ENCODE data around the gene HSPE1. TPM values are rescaled to one million over a fixed set of nuclear protein-coding genes. Genes with fewer than 3 reads are reported as not detected.
"Not testable (repeated sequence)": the region's sequence is repeated elsewhere in the genome, so short reads cannot be mapped to it uniquely, and the experiment has no call there.

The HSPE1 gene
- total RNA-seq, 1 experiment from 2014 or later: 278 TPM

DNA sequence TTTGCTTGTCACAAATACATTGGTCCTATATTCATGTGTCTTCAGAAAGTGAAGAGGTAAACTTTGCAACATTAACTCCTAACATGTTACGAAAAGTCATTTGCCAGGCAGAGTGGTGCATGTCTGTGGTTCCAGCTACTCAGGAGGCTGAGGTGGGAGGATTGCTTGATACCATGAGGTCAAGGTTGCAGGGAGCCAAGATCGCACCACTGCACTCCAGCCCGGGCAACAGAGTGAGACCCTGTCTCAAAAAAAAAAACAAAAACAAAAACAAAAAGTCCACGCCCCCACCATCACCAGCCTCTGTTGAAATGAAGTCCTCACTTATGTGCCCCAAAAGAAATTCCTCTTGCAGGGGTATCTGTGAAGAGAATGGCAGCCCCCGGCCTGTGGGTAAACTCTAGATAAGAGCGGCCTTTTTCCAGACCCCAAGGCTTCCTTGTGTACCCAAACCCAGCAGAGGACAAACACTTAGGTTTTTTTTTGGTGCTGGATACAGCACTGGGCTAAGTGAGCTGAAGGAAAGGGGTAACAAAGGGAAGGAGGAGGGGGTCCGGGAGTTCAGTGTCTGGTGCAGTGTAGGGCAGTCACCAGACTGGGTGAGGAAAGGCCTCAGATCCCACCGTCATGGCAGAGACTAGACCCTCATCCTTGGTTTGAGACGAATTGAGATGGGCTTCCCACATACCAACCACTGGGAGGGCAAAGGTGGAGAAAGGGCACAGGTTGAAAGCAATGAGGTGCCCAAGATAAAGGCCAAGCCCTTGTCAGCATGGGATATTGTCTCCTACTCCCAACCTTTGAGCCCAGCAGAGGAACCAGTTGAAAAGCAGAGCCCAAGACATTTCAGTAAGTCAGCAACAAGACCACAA lies 19.8 kb upstream of the HSPE1 start:
- no peak for TF ChIP-seq TCF7L2 (IDR thresholded peaks at IDR 0.05; ENCODE audit: low read depth, low read length)
- no peak for TF ChIP-seq SIN3A (IDR thresholded peaks at IDR 0.05; ENCODE audit: borderline replicate concordance, insufficient read depth, low read depth, low read length)
- TF ChIP-seq POLR2AphosphoS5 (IDR thresholded peaks at IDR 0.05; ENCODE audit: low read depth, low read length): no peak
- TF ChIP-seq, protein P1, sequence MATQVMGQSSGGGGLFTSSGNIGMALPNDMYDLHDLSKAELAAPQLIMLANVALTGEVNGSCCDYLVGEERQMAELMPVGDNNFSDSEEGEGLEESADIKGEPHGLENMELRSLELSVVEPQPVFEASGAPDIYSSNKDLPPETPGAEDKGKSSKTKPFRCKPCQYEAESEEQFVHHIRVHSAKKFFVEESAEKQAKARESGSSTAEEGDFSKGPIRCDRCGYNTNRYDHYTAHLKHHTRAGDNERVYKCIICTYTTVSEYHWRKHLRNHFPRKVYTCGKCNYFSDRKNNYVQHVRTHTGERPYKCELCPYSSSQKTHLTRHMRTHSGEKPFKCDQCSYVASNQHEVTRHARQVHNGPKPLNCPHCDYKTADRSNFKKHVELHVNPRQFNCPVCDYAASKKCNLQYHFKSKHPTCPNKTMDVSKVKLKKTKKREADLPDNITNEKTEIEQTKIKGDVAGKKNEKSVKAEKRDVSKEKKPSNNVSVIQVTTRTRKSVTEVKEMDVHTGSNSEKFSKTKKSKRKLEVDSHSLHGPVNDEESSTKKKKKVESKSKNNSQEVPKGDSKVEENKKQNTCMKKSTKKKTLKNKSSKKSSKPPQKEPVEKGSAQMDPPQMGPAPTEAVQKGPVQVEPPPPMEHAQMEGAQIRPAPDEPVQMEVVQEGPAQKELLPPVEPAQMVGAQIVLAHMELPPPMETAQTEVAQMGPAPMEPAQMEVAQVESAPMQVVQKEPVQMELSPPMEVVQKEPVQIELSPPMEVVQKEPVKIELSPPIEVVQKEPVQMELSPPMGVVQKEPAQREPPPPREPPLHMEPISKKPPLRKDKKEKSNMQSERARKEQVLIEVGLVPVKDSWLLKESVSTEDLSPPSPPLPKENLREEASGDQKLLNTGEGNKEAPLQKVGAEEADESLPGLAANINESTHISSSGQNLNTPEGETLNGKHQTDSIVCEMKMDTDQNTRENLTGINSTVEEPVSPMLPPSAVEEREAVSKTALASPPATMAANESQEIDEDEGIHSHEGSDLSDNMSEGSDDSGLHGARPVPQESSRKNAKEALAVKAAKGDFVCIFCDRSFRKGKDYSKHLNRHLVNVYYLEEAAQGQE (IDR thresholded peaks at IDR 0.05; ENCODE audit: insufficient read depth in 1 of 2, low read depth in 2 of 2, low read length in 1 of 2): no peak
- DNase-seq (ENCODE audit: low read depth, low spot score) (no peak), ATAC-seq (peak; percentile 22; the same call in 1 of the 2 replicates)
- Histone ChIP-seq H3K27me3 (ENCODE audit: control insufficient read depth, insufficient read depth, low read length) (no peaks in the 10 kb centered on the region), H3K9me3 (ENCODE audit: control insufficient read depth, insufficient read depth, low read depth, low read length) (no peaks in the 10 kb centered on the region; the same call in 1 of the 2 replicates), H3K36me3 (ENCODE audit: control insufficient read depth, insufficient read depth, low read length) (0 out of 2 replicates have a peak, but pooled peaks cover 4% of the 10 kb centered on the region), H3K27ac (ENCODE audit: low read length) (no peak overlapping the region), H3K4me3 (ENCODE audit: low read depth in 2 of 2, low read length in 2 of 2) (no peak overlapping the region), H3K4me1 (ENCODE audit: control insufficient read depth, insufficient read depth, low read length) (no peaks in the 10 kb centered on the region)
- CTCF ChIA-PET: no interaction called here
- POLR2A ChIA-PET: no interaction called here
- BruUV-seq (replicated peaks): no TSS peak
- intact Hi-C loops (cut with micrococcal nuclease; ENCODE audit: unreplicated experiment): no loop called here
- in situ Hi-C loops (cut with HindIII; ENCODE audit: low pct_unique_long_range_greater_than_20kb, low sequenced_read_pairs): no loop called here

DNA sequence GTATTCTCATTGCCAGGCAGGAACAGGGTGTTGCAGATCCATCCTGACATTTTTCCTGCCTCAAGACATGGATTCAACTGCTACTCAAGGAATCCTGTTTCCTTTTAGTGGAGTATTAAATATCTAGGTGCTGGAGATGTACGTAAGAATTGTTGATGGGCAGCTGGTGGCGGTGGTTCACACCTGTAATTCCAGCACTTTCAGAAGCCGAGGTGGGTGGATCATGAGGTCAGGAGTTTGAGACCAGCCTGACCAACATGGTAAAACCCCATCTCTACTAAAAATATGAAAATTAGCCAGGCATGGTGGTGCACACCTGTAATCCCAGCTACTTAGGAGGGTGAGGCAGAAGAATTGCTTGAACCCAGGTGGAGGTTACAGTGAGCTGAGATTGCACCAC lies 15.9 kb upstream of the HSPE1 start:
- POLR2A ChIA-PET: interaction anchor here (0.7 kb wide), 1 partner anchor 1246 kb away, joined by 5 read pairs; no protein-coding TSS in a partner anchor

DNA sequence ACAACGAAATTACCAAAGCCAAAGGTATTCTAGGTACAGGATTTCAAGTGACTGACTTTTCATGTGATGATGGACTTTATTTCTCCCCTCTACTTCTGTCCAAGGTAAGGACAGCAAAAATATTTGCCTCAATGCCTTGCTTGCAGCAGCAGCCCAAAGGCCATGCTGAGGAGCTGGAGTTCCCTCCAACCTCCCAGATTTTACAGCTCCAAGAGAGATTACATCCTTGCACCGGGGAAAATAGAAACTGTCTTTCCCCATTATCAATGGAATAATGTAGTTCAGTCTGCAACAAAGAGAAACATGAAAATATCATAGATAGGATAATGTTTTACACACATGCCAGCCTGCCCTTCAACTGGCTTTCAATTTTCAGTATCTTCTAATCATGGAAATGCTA lies 14.0 kb upstream of the HSPE1 start:
- no peaks in the 10 kb centered on the region for H3K4me1 ChIP-seq (ENCODE audit: control insufficient read depth, insufficient read depth, low read length)
- intact Hi-C loops (cut with micrococcal nuclease; ENCODE audit: unreplicated experiment): no loop called here

More for the DNA sequence above, 15.9 kb upstream of the HSPE1 start:
- CTCF ChIA-PET; intact Hi-C loops (cut with micrococcal nuclease; ENCODE audit: unreplicated experiment); H3K4me1 ChIP-seq (ENCODE audit: control insufficient read depth, insufficient read depth, low read length); H3K27ac ChIP-seq (ENCODE audit: low read length); in situ Hi-C loops (cut with HindIII; ENCODE audit: low pct_unique_long_range_greater_than_20kb, low sequenced_read_pairs); BruUV-seq (replicated peaks); H3K4me3 ChIP-seq (ENCODE audit: low read depth in 2 of 2, low read length in 2 of 2); ATAC-seq; DNase-seq (ENCODE audit: low read depth, low spot score); H3K27me3 ChIP-seq (ENCODE audit: control insufficient read depth, insufficient read depth, low read length); H3K9me3 ChIP-seq (ENCODE audit: control insufficient read depth, insufficient read depth, low read depth, low read length): not testable (repeated sequence)
- H3K36me3 ChIP-seq (ENCODE audit: control insufficient read depth, insufficient read depth, low read length): peaks cover 18% of the 10 kb centered on the region

More for the DNA sequence above, 14.0 kb upstream of the HSPE1 start:
- Histone ChIP-seq H3K27ac (ENCODE audit: low read length) (no peak overlapping the region), H3K36me3 (ENCODE audit: control insufficient read depth, insufficient read depth, low read length) (peaks cover 36% of the 10 kb centered on the region), H3K27me3 (ENCODE audit: control insufficient read depth, insufficient read depth, low read length) (no peaks in the 10 kb centered on the region), H3K9me3 (ENCODE audit: control insufficient read depth, insufficient read depth, low read depth, low read length) (no peaks in the 10 kb centered on the region; the same call in 1 of the 2 replicates), H3K4me3 (ENCODE audit: low read depth in 2 of 2, low read length in 2 of 2) (no peak overlapping the region)
- CTCF ChIA-PET: no interaction called here
- POLR2A ChIA-PET: no interaction called here
- BruUV-seq (replicated peaks): no TSS peak
- ATAC-seq (no peak), DNase-seq (ENCODE audit: low read depth, low spot score) (no peak)
- TF ChIP-seq SIN3A (IDR thresholded peaks at IDR 0.05; ENCODE audit: borderline replicate concordance, insufficient read depth, low read depth, low read length) (no peak), POLR2AphosphoS5 (IDR thresholded peaks at IDR 0.05; ENCODE audit: low read depth, low read length) (no peak), CTCF (IDR thresholded peaks at IDR 0.05) (no peak), TCF7L2 (IDR thresholded peaks at IDR 0.05; ENCODE audit: low read depth, low read length) (no peak)
- TF ChIP-seq, protein P1 (IDR thresholded peaks at IDR 0.05; ENCODE audit: insufficient read depth in 1 of 2, low read depth in 2 of 2, low read length in 1 of 2): no peak
- in situ Hi-C loops (cut with HindIII; ENCODE audit: low pct_unique_long_range_greater_than_20kb, low sequenced_read_pairs): no loop called here
